CD4-positive, alpha-beta T cell (primary cell): ENCODE data around the gene RCOR3. TPM values are rescaled to one million over a fixed set of nuclear protein-coding genes. Genes with fewer than 3 reads are reported as not detected.
A peak's percentile ranks its signal among the peaks of the same experiment; 100 is the strongest.

Experiments used
- ATAC-seq: fragments of 200-7000 bp; cut with Tn5 transposase; one replicate; pipeline ENCODE4 v1.10.0; 2022; ENCODE audit warnings: mild to moderate bottlenecking; ENCODE audit not compliant: poor library complexity
- CTCF ChIA-PET: fragments of 350-600 bp; sonication (Branson Sonifier 250); formaldehyde crosslinking; loops from one replicate; lab custom pipeline; 2021; ENCODE audit warnings: antibody characterized with exemption, inconsistent platforms; lab: Charles Lee
- POLR2A ChIA-PET: fragments of 350-600 bp; sonication (Branson Sonifier 250); formaldehyde crosslinking; loops from one replicate; lab custom pipeline; 2021; ENCODE audit warnings: antibody characterized with exemption, inconsistent platforms; lab: Charles Lee
- DNase-seq, 14 experiments: peaks; one replicate each; pipeline ENCODE4 v3.0.0-alpha.2; 2013 to 2020; ENCODE audit warnings: mixed read lengths in 2 of 14
- H3K27ac ChIP-seq, 2 donors: one replicate each; pipeline versions ENCODE4 v1.5.1 to v1.7.0; 2013; ENCODE audit warnings: low read length in 2 of 2, low read depth in 1 of 2, mild to moderate bottlenecking in 1 of 2
- H3K27me3 ChIP-seq, 2 experiments: 1 replicate in 1 of 2; 2 replicates in 1 of 2; pipeline versions ENCODE4 v1.6.1 to v1.7.0; 2013; ENCODE audit warnings: low read length in 2 of 2, control low read depth in 1 of 2, mild to moderate bottlenecking in 1 of 2, moderate library complexity in 1 of 2; ENCODE audit not compliant: insufficient read depth in 2 of 2, control insufficient read depth in 1 of 2
- H3K36me3 ChIP-seq: one replicate; pipeline ENCODE4 v1.6.1; 2013; ENCODE audit warnings: low read length, control low read depth; ENCODE audit not compliant: insufficient read depth
- H3K4me1 ChIP-seq: one replicate; pipeline ENCODE4 v1.6.1; 2013; ENCODE audit warnings: low read length, control low read depth; ENCODE audit not compliant: insufficient read depth
- H3K4me3 ChIP-seq: one replicate; pipeline ENCODE4 v1.5.1; 2013; ENCODE audit warnings: mild to moderate bottlenecking, low read length, moderate library complexity
- H3K9me3 ChIP-seq, 2 experiments: 1 replicate in 1 of 2; 2 replicates in 1 of 2; pipeline versions ENCODE4 v1.6.1 to v1.7.0; 2013; ENCODE audit warnings: low read length in 2 of 2, mild to moderate bottlenecking in 2 of 2, control low read depth in 1 of 2, moderate library complexity in 1 of 2; ENCODE audit not compliant: control insufficient read depth in 1 of 2, insufficient read depth in 1 of 2
- H3K27ac Mint-ChIP-seq: one replicate; pipeline ENCODE4 v1.8.0; 2020; ENCODE audit warnings: mixed read lengths
- H3K27me3 Mint-ChIP-seq: one replicate; pipeline ENCODE4 v1.8.0; 2021; ENCODE audit warnings: mixed read lengths
- H3K36me3 Mint-ChIP-seq: one replicate; pipeline ENCODE4 v1.8.0; 2021; ENCODE audit warnings: low read depth, mixed read lengths
- H3K4me1 Mint-ChIP-seq: one replicate; pipeline ENCODE4 v1.8.0; 2021; ENCODE audit warnings: low read depth, mixed read lengths
- H3K4me3 Mint-ChIP-seq: one replicate; pipeline ENCODE4 v1.8.0; 2020; ENCODE audit warnings: mild to moderate bottlenecking, mixed read lengths
- H3K9me3 Mint-ChIP-seq: one replicate; pipeline ENCODE4 v1.8.0; 2020; ENCODE audit warnings: mixed read lengths
- intact Hi-C, 2 experiments: fragments of 100-400 bp; cut with DNase I in 1 of 2; cut with micrococcal nuclease in 1 of 2; formaldehyde crosslinking; loops; one replicate each; pipeline versions ENCODE4 v1.15.1 to v1.9.0; 2023 to 2025; cut with DNase I, micrococcal nuclease
- total RNA-seq, 174 experiments: library from RNA in 2 of 174; stranded (reverse) in 2 of 174; gene quantifications; one replicate each; pipeline ENCODE4 v1.2.3 and lab custom pipeline; 2021 to 2026
- TF ChIP-seq, protein P1 (sequence below): fragments of 200-600 bp; IDR thresholded peaks from one replicate; pipeline ENCODE4 v1.8.0; 2022; ENCODE audit warnings: antibody characterized with exemption, mild to moderate bottlenecking

Gene RCOR3
- total RNA-seq, 2 experiments from 2014 or later, result 55.7 to 60.5 TPM

DNA sequence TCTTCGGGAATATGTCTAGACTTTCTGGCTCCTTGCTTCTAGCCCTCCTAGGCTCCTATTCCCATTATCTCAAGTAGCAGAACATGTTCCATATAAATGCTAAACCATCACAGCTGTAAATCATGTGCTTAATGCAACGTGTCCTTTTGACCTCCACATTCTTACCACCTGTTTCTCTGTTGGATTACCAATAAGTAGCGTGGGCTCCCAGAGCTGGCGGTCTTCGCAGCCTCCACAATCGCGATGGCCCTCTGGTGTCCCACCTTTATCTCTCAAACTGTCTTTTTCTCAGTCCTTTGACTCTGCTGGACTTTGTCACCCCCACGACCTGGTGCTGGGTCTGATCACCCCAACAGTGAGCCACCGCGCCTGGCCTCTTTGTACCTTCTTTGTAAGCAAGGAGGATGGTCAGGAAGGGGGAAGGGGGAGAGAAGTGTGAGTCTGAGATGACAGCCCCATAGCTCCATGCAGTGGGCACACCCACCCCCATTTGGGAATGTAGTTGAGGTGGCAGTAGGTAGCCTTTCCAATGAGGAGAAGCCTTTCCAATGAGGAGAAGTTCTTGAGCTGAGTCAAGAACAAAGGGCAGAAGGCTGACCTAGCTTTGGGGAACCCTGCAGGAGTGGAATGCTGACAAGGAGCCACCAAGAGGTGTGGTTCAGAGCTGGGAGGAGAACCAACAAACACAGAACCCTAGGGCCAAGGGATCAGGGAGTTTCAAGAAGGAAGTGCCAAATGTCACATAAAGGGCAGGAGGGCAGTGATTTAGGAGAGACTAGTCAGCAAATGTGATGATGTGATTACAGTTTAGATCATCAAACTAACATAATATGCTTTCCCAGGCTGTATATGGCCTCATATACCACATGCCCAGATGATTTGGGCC lies 81.7 kb downstream of the RCOR3 start:
- Mint-ChIP-seq H3K27me3 (no peaks in the 10 kb centered on the region), H3K36me3 (peaks cover 38% of the 10 kb centered on the region), H3K9me3 (no peaks in the 10 kb centered on the region), H3K4me3 (peak overlapping the region; percentile 18), H3K27ac (peak overlapping the region; percentile 43), H3K4me1 (peaks cover 88% of the 10 kb centered on the region)
- no peak for ATAC-seq
- TF ChIP-seq, protein P1, sequence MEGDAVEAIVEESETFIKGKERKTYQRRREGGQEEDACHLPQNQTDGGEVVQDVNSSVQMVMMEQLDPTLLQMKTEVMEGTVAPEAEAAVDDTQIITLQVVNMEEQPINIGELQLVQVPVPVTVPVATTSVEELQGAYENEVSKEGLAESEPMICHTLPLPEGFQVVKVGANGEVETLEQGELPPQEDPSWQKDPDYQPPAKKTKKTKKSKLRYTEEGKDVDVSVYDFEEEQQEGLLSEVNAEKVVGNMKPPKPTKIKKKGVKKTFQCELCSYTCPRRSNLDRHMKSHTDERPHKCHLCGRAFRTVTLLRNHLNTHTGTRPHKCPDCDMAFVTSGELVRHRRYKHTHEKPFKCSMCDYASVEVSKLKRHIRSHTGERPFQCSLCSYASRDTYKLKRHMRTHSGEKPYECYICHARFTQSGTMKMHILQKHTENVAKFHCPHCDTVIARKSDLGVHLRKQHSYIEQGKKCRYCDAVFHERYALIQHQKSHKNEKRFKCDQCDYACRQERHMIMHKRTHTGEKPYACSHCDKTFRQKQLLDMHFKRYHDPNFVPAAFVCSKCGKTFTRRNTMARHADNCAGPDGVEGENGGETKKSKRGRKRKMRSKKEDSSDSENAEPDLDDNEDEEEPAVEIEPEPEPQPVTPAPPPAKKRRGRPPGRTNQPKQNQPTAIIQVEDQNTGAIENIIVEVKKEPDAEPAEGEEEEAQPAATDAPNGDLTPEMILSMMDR, result no peak
- CTCF ChIA-PET, result no interaction called here
- Histone ChIP-seq H3K4me1 (peaks cover 87% of the 10 kb centered on the region), H3K27me3 (no peaks in the 10 kb centered on the region), H3K4me3 (no peak overlapping the region), H3K36me3 (peaks cover 17% of the 10 kb centered on the region), H3K27ac (no peak overlapping the region), H3K9me3 (no peaks in the 10 kb centered on the region)
- POLR2A ChIA-PET, result interaction anchor here (0.6 to 5.8 kb wide), 3 partner anchors 10 to 20 kb away, joined by 3 to 44 read pairs (median 5); partner anchors contain the start of gene TRAF5
- intact Hi-C loops, result no loop called here
- DNase-seq, result no peak

DNA sequence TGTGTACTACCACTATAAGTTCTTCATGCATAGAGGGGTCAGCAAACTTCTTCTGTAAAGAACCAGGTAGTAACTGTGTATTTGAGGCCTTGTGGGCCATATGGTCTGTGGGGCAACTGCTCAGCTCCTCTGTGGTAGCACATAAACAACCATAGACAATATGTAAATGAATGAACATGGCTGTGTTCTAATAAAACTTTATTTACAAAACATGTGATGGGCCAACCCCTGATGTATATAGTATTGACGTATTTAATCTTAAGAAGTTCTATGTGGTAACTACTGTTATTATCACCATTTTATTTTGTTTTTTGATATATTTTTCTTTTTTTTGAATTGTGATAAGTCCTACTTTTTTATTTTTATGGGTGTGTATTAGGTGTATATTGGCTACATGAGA lies 82.8 kb downstream of the RCOR3 start:
- Mint-ChIP-seq H3K27me3 (no peaks in the 10 kb centered on the region), H3K27ac (peak overlapping the region; percentile 43), H3K9me3 (no peaks in the 10 kb centered on the region), H3K36me3 (peaks cover 41% of the 10 kb centered on the region), H3K4me3 (no peak overlapping the region), H3K4me1 (peaks cover 88% of the 10 kb centered on the region)
- ChIA-PET POLR2A (no interaction called here), CTCF (no interaction called here)
- H3K4me1 ChIP-seq, result peaks cover 81% of the 10 kb centered on the region
- no peaks in the 10 kb centered on the region for H3K9me3 ChIP-seq
- no peak overlapping the region for H3K27ac ChIP-seq
- no peak overlapping the region for H3K4me3 ChIP-seq
- no peak for DNase-seq
- H3K27me3 ChIP-seq, result no peaks in the 10 kb centered on the region
- intact Hi-C loops, result no loop called here
- ATAC-seq, result no peak
- peaks cover 19% of the 10 kb centered on the region for H3K36me3 ChIP-seq
- TF ChIP-seq, protein P1, result no peak

DNA sequence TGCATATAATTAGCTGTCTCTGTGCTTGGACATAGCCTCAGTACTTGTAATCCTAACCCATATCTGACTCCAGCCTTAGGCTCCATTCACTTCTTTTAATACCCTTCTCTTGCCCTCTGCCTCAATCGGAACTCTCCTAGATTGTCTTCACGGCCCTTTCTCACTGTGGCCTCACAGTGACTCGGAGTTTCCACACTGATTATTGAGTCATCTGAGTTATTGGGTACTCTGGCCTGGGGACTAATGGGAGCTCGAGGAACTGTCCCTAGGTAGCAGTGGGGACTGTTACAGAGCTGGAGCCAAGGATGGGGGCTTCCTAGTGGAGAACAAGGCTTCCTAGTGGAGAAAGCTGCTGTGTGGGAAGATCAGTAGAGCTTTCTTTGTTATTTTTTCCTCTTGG lies 84.4 kb downstream of the RCOR3 start:
- peaks cover 32% of the 10 kb centered on the region for H3K36me3 Mint-ChIP-seq
- H3K27me3 Mint-ChIP-seq, result no peaks in the 10 kb centered on the region
- intact Hi-C loops, result no loop called here
- Histone ChIP-seq H3K4me3 (no peak overlapping the region), H3K36me3 (peaks cover 19% of the 10 kb centered on the region), H3K9me3 (no peaks in the 10 kb centered on the region), H3K4me1 (peaks cover 75% of the 10 kb centered on the region), H3K27ac (no peak overlapping the region), H3K27me3 (no peaks in the 10 kb centered on the region)
- ATAC-seq (no peak), DNase-seq (no peak)
- TF ChIP-seq, protein P1, result no peak
- ChIA-PET POLR2A (interaction anchor here (0.6 to 4.4 kb wide), 2 partner anchors 16 to 20 kb away, joined by 3 to 26 read pairs; partner anchors contain the start of gene TRAF5), CTCF (interaction anchor here (0.8 kb wide), 1 partner anchor 20 kb away, joined by 3 read pairs; no protein-coding TSS in a partner anchor)
- H3K4me3 Mint-ChIP-seq, result no peak overlapping the region
- H3K9me3 Mint-ChIP-seq, result no peaks in the 10 kb centered on the region
- H3K4me1 Mint-ChIP-seq, result peaks cover 88% of the 10 kb centered on the region
- H3K27ac Mint-ChIP-seq, result peak overlapping the region; percentile 19
